Hematopoietic multipotent progenitor cell treated with erythropoietin and hydrocortisone succinate and interleukin-3 and kit ligand, for 15 days (in vitro differentiated cells): ENCODE results near the gene CKAP2L.
"Not testable (repeated sequence)": the region's sequence is repeated elsewhere in the genome, so short reads cannot be mapped to it uniquely, and the experiment has no call there.

Experiments
- DNase-seq: peaks from one replicate; pipeline ENCODE4 v3.0.0-alpha.2; 2015; ENCODE audit warnings: low spot score

CKAP2L gene

DNA sequence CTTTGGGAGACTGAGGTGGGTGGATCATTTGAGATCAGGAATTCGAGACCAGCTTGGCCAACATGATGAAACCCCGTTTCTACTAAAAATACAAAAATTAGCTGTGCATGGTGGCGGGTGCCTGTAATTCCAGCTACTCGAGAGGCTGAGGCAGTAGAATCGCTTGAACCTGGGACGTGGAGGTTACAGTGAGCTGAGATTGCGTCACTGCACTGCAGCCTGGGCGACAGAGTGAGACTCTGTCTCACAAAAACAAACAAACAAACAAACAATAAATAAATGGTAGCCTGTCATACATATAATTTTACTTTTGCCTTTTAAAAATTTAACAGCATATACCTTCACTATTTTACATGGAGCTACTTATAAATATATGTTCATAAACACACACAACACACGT lies 57.5 kb downstream of the CKAP2L start:
- DNase-seq = not testable (repeated sequence)

DNA sequence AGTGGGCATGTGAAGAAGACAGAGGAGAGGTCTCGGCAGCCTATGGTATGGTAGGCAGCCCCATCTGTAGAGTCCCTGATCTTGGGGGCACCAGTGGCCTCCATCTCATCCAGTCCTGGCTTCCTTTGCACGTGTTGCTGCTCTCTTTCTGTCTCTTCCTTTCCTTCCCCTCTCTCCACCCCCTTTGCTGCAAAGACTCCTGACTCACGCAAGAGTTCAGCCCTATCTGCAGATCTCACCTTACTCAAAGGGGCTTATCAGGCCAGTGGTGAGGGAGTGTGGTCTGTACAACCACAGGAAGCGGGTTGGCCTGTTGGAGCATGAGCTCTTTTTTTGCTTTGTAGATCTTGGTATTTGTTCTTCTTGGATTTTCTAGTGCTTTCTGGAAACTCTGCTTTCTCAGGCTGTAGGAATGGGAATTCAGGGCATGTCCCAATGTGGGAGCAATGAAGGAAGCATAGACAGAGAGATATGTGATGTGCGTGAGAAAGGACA lies 58.2 kb downstream of the CKAP2L start:
- peak; percentile 51 for DNase-seq

DNA sequence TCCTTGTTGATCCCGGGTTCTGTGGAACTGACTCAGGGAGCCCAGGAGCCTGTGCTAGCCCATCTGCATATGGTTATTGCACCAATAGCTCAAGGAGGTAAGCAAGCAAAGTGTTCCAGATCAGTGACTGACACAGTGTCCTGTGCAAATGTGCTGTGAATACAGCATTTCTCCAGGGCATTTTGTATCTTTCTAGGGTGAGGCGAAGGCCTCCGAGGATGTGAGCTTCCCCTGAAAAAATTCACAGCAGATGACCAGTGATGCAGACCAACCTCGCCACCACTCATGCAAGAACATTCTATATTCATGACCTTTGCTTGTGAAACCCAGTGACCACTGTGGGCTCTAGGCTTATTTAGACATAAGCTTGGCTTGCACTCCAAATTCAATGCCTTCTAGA lies 58.8 kb downstream of the CKAP2L start:
- DNase-seq = no peak

DNA sequence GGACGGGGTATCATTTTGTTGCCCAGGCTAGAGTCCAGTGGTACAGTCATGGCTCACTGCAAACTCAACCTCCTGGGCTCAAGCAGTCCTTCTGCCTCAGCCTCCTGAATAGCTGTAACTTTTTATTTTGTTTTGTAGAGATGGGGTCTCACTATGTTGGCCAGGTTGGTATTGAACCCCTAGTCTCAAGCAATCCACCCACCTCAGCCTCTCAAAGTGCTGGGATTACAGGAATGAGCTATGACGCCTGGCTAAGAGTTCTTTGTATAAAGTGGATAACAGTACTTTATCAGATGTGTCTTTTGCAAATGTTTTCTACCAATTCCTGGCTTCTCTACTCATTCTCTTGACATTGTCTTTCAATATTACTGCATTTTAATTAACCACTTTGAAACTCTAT lies 60.7 kb downstream of the CKAP2L start:
- no peak for DNase-seq

DNA sequence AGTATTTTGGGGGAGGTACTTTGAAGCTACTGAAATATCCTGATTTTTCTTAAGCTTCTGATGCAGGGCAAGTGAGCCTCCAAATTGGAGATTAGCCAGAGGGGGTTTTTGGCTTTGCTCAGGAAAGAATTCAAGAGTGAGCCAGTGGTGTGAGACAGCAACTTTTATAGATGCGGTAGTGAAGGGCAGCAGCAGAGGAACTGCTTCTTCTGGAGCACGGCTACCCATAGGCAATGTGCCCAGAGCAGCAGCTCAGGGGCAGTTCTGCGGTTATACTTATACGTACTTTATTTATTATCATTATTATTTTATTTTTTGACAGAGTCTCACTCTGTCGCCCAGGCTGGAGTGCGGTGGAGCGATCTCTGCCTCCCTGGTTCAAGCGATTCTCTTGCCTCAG lies 63.4 kb downstream of the CKAP2L start:
- DNase-seq = no peak

DNA sequence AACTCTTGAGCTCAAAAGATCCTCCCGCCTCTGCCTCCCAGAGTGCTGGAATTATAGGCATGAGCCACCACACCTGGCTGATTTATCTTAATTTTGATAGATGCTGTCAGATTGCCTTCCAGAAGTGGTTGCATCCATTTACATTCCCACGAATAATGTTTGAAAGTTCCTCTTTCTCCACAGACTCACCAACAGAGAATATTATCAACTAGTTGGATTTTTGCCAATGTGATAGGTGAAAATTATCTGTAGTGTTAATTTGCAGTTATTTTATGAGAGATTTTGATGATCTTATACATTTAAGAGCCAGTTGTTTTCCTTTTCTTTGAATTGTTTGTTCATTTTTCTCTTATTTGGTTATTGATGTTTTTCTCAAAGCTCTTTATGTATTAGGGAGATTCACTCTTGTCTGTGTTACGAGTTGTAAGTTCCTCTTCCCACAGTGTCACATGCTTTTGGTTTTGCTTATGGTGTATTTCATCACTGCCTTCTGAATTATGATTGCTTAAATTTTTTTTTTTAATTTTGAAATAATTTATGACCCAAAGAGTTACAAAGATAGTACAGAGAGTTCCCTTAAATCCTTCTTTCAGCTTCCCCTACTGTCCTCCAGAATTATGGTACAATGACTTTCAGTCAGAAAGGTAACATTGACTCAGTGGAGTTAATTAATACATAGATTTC lies 64.3 kb downstream of the CKAP2L start:
- no peak for DNase-seq

DNA sequence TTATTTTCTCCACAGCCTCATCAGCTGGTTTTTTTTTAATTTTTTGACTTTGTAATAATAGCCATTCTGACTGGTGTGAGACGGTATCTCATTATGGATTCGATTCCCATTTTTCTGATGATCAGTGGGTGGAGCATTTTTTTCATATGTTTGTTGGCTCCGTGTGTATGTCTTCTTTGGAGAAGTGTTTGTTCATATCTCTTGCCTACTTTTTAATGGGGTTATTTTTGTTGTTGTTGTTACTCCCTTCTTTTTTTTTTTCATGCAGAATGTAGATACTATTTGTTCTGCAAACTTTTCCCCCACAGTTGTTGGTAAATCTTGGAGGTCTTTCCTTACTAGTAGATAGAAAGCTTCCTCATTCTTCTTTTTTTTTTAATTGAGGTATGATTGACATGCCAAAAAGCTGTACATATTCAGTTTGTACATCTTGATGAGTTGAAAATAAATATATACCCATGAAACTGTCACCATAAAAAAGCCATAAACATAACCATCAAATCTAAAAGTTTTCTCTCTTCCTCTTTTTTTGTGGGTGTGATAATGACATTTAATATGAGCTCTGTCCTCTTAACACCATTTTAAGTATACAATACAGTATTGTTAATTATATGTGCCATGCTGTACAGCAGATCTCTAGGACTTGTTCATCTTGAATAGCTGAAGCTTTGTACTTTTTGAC lies 65.4 kb downstream of the CKAP2L start:
- no peak for DNase-seq

DNA sequence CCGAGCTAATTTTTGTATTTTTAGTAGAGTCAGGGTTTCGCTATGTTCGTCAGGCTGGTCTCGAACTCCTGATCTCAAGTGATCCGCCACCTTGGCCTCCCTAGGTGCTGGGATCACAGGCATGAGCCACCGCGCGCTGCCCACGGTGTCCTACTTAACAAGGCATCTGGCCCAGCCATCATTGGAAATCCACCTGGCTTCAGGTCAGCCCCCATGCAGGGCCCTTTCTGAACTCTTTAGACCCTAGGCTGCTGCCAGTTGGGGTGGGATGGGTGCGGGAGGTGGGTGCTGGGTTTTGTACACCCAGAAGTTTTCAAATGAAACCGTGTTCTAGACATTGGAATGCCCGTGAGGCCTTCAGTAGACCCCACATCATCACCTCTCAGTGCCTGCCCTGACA lies 70.2 kb downstream of the CKAP2L start:
- no peak for DNase-seq

DNA sequence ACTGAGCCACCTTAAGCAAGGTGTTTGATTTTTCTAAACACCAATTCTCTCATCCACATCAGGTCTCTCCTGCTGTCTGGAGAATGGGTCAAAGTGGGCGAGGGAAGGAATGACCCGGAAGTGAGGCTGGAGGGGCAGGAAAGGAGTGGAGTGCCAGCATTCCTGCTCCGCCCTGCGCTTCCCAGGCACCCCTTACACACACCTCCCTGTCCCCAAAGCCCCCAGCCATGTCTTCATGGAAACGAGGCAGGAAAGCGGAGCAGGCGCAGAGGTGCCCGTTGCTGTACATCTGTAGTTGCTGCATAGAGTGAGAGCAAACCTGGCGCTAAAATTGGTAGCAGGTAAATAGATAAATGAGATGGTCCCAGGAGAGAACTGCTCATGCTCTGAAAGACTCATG lies 70.8 kb downstream of the CKAP2L start:
- DNase-seq = no peak

DNA sequence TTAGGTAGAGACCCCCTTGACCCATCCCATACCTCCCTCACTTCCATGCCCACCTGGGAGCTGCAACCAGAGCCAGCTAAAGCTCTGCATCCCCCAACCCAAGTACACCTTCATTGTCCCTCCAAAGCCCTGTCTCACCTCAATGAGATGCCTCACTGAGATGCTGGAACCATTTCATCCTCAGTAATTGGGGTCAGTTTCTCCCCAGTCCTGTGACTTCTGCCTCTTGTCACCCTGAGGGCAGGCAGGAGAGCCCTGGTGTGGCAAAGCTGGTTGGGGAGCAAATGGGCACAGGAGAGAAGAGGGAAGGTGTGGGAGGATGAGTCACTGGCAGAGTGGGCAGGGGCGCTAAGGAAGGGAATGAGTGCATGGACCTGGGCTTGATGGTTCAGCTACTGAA lies 71.5 kb downstream of the CKAP2L start:
- DNase-seq = no peak

DNA sequence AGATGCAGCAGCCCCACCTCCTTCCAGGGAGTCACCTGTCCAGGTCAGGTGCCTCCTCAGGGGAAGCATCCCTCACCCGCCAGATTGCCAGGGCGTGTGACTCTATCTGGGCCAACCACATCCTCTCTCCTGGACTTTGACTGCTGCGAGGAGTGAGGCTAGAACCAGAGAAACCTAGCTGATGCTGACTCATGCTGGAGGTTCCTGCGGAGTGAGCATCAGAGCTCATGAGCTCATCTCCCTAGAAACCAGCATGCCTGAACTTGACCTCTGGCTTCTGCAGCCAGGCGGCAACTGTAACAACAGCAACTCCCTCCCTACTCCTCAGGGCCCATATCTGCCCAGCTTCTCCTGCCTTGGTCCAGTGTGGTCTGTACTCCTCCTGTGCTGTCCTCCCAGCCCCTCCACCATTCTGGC lies 71.9 kb downstream of the CKAP2L start:
- peak; percentile 70 for DNase-seq

DNA sequence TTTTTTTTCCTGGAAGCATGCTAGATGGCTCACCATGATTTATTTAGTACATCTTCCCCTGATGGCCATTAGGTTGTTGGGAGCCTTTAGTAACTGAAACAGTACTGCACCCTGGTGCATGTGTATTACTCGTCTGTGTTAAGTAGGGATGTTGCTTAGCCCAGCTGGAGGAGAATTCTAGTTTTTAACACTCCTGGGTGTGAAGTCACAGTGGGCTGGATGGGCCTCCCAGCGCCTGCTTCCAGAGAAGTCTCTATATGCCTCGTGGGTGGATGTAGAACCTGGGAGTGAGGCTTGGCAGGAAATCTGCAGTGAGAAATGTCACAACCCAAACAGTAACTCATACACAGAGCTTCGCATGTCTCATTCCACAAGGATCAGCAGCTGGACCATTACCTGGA lies 72.5 kb downstream of the CKAP2L start:
- no peak for DNase-seq

DNA sequence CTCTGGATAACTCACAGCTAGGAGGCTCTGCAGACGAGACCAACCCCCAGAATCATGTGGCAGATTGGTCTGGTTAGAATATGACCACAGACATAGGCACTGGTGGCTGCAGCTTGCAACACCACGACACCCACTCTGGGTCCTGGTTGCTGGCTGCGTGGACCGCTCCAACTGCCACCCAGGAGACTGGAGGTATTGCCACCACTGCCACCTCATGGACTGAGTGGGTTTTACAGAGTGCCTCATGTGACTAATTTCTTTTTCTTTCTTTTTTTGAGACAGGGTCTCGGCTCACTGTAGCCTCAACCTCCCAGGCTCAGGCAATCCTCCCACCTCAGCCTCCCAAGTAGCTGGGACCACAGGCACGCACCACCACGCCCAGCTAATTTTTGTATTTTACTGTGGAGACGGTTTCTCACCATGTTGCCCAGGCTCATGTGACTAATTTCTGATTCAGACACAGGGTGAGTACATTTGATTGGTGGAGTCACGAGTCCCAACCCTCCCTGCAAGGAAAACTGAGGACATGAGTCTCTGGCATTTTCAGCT lies 73.5 kb downstream of the CKAP2L start:
- DNase-seq = peak; percentile 81

DNA sequence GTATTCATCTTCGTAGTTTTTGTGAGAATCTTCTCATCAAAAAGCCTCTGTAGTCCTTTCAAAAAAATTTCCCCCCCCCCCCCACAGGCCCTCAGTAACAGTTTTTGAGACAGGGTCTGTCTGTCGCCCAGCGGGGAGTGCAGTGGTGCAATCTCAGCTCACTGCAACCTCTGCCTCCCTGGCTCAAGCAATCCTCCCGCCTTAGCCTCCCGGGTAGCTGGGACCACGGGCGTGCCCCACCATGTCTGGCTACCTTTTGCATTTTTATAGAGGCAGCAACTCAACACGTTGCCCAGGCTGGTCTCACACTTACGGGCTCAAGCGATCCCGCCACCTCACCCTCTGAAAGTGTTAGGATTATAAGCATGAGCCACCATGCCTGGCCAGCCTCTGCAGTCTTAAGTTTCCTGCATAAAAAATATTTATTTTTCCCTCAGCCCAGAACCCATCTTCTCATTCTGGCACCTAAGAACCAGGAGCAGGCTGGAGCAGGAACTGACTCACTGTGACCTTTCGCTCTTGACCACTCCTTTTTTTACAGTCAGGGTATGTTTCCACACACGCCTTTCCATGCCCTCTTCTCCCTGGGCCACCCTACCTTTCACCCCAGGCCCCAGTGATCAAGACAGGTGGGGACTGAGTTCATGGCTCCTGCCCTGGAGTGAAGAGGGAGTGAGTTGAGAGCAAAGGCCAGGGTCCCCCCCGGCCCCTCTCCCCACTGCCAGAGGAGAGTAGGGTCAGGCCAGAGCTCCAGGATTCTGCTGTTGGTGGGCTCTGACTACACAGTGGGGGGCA lies 76.1 kb downstream of the CKAP2L start:
- DNase-seq = no peak

DNA sequence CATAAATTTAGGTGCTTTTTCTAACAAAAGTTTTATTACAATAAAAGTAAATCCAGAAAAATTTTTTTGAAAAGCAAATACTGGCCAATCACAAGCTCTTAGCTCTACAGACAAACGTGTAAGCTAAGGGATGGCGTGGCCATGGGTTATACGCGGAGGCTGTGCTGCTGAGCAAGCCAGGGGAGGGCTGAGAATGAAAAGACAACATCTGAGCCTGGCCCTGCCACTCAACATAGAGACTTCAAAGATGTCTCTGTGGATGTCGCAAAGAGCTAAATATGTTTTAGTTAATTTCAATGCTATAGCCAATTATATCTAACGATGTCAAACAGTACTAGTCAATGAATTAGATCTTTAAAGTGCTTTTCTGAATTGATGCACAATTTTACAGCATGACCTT lies 76.9 kb downstream of the CKAP2L start:
- DNase-seq = no peak
